G401.6 (cell line): Measurements from ENCODE around the gene FAP.

Experiments used
- FAIRE-seq: peaks from 2 replicates; lab custom pipeline; 2012; peaks lifted over from hg19 to GRCh38; lab: Jason Lieb, UNC

The FAP gene, protein sequence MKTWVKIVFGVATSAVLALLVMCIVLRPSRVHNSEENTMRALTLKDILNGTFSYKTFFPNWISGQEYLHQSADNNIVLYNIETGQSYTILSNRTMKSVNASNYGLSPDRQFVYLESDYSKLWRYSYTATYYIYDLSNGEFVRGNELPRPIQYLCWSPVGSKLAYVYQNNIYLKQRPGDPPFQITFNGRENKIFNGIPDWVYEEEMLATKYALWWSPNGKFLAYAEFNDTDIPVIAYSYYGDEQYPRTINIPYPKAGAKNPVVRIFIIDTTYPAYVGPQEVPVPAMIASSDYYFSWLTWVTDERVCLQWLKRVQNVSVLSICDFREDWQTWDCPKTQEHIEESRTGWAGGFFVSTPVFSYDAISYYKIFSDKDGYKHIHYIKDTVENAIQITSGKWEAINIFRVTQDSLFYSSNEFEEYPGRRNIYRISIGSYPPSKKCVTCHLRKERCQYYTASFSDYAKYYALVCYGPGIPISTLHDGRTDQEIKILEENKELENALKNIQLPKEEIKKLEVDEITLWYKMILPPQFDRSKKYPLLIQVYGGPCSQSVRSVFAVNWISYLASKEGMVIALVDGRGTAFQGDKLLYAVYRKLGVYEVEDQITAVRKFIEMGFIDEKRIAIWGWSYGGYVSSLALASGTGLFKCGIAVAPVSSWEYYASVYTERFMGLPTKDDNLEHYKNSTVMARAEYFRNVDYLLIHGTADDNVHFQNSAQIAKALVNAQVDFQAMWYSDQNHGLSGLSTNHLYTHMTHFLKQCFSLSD

DNA sequence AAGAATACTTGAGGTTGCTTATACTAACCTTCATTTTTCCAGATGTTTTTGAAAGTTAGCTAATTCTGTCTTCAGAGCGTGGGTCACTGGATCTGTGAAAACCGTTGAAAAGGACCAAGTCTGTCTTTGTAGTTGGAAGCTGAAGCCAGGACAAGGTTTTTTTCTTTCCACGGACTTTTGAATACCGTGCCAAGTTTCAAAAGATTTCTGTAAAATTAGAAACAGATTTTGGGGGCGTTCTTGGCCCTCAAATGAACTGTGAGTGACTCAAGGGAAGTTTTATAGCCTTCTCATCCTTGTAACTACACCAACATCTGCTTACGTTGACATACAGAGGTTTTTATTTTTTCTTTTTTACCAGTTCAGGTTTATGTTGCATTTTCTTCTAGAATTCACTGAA, at the start of gene FAP:
TSS of gene FAP (minus strand) at position 152 of the 400 bp plus-strand sequence. CDS start at position 34, 118 bp downstream.
- no peak for FAIRE-seq

DNA sequence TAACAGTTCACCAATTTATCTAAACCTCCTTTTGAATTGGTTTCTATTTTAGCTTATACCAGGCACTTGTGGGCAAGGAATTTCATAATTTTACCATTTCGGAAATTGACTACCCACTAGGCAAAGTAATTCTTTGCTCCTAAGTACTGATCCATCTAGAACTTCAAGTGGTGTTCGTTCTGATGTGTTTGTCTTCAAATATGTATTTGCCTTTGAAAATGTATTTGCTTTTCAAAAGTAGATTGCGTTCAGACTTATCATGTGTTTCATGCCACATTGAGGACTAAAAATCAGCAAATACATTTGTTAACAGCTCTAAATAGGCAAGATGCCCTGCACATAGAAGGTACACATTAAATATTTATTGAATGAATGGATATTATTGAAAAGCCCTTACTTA, 48.5 kb upstream of the FAP start:
- no peak for FAIRE-seq

DNA sequence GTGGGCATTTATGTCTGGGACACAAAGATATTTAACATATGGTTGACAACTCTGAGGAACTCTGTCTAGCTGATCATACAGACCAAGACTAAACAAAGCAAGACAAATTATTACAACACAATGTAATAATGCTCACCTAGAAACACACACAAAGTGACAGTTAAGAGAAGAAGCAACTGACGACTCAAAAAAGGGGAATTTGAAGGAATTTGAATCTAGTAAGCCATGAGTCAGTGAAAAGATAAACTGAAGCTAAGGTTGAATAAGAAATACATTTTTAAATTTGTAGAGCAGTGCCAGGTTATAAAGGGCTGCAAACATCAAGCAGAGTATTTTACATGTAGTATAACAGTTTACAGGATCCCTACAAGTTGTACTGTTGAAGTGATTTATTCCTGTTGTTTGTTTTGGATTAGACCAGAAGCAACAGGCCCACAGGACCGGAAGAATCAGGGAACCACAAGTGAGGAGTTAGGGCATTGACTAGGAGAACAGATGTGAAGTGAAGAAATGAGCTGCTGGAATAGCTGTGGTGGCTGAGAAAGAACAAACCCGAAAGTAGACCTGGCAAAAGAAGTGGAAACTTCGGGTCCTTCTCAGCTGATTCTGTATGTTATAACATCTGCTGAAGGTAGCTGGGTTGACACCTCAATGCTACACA, 39.6 kb upstream of the FAP start:
- FAIRE-seq = no peak

DNA sequence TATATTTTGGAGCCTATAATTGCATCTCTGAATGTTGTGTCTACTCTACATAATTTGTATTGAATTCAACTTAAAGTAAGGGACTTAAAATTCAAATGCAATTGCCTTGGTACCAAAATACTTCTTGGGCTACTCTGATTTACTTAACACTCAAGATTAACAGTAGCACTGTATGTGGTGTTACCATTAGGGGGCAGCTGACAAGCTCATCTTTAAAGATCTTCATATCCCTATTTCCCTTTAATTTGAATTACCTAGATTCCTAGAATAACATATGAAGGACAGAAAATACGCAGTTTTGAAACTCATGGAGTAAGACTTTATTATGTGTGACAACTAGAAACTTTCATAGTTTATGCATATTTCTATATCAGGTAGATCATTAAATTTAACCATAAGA, 37.4 kb upstream of the FAP start:
- no peak for FAIRE-seq

DNA sequence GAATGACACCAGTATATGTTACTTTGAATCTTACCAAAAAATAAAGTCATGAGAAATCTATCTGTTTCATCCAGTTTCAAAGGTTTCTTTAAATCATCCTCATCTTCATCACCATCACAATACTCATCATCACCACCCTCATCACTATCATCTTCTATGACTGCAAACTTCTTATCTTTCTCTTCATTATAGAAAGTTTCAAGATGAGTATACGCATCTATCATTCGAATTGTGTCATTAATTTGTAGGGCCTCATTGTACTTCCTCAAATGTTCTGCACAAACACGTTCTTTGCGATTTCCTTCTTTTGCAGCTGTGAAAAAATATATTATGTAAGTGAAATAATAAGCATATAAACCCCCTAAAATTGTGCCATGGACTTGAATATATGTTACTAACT, 34.1 kb upstream of the FAP start:
- no peak for FAIRE-seq

DNA sequence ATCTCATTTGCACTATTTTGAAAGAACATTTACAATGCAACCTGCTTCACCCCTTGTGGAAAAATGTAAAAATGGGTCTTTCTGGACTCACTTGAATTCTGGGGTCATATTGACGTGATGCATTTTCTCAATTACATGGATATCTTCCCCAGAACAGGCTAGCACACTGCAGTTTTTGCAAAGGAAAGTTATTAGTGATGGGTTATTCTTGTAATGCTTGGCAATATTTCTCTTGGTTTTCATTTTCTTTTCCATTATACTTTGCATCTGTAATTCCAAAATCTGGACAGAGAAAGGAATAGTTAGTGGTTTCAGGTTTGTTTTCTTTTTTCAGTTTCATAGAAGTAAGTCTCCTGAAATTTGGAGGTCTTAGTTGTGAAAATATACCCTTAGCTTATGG, 24.8 kb upstream of the FAP start:
- no peak for FAIRE-seq

DNA sequence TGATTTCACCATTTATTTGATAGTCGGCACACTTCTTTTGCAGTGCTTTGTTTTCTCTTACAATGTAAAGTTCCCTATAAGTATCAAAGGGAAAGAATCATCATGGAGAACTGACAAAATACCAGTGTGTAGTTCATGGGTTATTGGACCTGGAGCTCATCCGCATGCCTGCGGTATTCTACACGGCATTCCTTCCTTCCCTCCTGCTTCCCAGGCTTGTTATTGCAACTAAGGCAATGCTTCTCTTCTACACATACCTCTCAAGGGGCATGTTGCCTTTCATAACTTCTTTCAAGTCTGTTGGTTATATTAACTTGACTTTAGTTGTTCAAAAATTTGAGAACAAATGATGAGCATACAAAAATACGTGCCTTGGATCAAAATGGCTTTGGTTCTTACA, 24.3 kb upstream of the FAP start:
- no peak for FAIRE-seq

DNA sequence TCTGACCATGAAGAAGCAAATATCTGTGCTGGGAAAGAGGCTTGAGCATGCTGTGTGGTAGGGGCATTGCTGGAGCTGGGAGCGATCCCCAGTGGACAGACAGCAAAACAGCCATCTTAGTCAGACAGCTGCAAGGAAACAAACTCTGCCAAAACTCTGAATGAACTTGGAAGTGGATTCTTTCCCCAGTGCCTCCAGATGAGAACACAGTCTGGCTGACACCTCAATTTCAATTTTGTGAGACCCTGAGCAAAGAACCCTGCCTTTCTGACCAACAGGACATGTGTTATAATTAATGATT, 23.2 kb upstream of the FAP start:
- no peak for FAIRE-seq

DNA sequence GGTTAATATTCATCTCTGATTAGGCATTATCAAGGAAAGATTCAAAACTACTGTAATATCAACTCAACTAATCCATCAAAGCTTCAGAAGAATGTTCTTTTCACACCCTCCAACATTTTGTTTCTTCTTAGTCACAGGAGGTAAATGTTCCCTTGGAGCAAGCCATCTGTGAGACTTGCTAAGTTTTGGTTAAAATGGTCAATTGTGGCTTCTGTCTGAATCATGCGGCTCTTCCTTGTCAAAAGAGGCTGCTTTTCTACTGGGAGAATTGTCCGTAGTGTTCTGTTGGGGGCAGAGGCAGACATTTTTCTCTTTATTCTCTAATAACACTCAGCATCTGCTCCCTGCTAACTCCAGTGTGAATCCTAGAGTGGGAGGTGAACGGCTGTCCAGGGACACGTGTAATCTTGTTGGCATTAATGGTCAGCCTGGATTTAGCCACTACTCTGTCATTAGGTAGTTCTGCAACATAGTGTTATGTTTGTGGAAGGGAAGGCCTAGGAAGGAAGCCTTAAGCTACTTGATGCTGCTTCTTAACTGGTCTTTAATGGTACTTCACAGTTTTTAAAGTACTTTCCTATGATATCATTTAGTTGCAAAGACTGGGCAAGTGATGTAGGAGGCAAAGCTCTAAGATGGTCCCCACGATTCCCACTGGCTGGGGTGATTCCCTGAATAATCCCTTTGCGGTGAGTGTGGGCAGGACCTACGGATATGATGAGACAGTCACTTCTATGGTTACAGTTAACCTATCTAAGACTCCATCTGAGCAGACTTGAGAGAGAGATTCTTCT, 22.6 kb upstream of the FAP start:
- FAIRE-seq = no peak

DNA sequence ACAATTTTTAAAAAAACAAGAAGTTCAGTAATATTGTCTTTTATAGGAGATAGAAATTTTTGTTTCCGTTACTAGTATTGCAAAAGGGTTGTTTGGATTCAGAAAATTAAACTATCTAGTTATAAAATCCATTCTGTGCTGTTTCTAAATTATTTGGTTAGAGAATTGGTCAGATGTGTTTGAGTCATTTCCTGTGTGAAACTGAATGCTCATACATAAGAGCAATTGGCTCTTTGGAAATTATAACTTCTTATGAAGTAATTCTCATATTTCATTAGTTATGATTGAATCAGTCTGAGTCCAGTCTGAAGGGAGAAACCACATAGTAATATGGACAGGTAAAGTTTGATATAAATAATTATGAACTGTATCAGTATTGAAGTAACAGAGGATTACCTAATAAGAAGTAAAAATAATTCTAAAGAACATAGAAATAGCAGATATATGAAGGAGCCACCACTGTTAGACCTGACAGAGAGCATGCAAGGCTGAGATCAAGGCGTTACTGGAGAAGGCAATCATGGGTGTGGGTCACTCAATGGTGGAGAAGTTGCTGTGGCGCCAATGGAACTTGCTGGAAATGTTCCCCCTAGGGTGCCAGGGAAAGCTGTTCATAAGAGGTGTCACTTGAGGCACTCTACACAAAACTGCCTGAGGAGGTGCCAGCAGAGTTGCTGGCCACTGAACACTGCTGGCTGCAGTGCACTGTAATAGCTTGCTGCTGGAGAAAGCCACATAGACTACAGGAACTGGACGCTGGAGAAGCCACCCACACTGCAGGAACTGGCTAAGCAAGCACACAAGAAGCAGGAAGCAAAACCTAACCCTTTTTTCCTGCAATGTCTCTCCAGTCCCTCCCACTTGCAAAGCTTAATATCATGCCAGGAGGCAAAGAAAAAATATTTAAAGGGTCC, 18.0 kb upstream of the FAP start:
- no peak for FAIRE-seq

DNA sequence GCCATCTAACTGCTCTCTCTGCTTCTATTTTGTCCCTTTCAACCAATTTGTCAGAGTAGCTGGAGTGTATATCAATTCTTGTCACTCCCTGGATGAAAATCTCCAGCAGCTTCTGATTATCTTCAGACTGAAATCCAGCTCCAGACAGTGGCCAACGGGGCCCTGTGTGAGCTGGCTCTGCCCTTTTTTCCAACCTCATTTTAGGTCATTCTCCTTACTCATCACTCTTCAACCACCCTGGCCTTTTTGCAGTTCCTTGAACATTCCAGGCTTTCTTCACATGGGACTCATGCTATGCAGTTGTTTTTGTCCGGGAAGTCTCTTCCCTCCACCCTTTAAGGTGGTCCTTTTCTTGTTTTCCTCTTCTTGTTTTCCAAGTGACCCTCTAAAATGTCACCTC, 15.4 kb upstream of the FAP start:
- FAIRE-seq = no peak

DNA sequence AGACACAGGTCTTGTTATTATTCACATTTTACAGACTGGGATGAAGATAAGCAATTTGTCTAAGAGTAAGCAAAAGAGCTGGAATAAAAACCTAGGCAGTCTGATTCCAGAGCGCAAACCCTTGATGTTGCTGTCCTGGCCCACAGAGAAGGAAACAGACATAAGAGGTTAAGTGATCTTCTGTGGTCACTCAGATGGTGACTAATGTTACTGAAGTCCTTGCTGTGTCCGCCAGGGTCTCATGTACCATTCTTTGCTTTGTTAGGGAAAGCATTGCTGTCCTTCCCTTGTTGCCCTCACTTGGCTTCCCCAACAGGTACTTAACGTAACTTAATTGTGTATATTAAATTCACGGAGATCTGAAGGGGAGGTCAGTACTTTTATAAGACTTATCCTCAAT, 14.9 kb upstream of the FAP start:
- FAIRE-seq = no peak

DNA sequence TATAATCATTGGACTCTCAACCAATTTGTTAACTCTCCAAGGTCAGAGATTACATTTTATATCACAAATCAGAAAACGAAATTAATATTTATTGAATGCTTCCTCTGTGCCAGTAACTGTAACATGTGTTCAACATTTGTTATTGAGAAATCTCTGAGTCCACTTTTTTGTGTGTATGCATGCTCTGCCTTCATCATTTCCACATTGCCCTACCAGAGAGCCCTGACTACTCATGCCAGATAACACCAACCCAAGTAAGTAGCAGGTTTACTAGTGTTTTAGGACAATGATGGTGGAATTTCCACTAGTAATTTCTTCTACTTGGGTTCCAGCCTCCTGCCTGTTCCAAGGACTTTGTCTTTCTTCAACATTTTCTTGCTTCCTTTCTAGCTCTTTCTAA, 14.2 kb upstream of the FAP start:
- no peak for FAIRE-seq

DNA sequence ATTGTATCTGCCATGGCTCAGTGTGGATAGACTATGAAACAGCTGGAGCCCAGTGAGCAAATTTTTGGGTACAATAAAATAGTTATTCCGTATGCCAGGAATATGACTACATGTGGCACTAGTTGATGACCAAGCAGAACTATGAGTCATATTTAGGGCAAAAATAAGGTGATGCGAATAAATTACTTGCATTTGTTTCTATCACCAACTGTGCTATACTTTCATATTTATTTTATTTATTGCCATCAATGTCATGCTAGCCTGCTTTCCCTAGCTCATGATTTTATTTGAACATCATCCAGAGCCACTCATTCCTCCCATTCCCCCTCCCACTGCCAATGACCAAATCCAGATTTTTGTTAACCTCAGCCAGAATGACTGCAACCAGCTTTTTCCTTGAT, 13.3 kb upstream of the FAP start:
- FAIRE-seq = no peak

DNA sequence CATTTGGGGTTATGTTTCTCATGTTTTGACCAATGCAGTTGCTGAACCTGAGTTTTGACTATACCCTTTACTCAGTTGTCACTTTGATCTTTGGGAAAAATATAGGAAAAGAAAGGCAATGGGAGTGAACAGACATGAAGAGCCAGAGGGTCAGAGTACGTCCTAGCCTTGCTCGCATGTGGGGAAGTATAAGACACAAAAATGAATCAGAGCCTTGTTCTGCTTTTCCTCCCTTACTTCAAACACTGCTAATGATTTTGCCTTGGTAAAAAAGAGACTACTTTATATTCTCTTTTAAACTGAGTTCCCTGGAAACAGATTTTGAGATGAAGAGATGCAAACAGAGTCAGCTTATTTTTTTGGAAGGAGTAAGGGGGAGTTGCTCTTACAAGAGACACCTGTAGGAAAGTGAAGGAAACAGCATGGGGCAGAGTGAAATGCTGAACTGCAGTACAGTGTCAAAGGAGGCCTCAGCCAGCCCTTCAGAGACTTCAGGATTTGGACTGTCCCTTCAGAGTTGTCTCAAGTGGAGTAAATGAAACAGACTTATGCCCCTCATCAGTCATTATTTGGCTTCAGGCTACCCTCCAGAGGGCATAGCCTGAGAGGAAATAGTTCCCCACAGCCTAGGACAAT, 11.1 kb upstream of the FAP start:
- no peak for FAIRE-seq

DNA sequence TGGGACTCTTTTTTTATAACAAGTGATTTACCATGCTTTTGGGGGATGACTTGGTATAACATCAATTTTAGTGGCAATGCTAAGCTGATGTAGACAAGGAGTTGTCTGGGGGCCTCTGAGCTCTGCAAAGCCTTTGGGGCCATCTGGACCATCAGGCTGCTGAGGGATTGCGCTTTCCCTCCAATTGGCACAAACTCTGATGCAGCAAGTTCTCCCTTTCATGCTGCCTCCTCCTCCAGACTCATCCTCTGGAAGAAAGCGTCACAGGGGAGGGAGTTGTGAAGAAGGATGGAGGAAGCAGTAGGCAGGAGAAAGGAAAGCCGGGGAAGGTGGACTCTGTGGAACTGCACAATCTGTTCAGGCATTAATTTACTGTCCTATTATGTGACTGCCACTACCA, 10.2 kb upstream of the FAP start:
- no peak for FAIRE-seq

DNA sequence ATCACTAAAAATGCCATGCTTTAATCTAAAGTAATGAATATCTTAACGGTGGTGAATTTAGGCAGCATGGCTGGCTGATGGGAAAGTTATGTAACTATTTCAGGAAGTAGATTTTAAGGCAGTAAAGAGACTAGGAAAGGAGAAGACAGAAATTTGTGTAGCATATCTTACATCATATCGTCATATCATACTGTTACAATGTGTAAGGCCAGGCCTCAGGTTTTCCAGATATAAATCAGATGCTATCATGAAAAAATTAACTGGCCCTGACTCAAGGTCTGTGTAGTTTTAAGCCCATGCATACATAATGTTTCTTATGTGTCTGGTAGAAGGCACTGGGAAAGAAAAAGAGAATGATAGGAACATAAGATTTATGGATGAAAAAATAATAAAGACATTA, 8.9 kb upstream of the FAP start:
- FAIRE-seq = no peak

DNA sequence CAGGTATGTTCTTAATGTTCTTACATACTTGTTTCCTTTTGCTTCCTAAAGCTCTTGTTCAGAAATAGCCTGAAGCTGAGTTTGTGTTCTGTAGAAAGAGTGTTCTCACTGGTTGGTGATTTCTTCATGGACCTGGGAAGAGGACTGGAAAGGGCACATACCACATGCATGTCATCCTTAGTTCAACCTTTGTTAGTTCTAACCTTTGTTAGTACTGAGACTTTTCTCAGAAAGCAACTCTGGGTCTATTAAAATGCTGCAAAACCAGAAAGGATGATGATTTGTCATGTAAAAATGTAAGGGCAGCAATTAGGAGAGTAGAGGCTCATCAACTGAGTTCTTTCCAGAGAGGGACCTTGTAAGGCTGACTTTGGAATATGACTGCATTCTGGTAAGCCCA, 2.5 kb upstream of the FAP start:
- FAIRE-seq = no peak

DNA sequence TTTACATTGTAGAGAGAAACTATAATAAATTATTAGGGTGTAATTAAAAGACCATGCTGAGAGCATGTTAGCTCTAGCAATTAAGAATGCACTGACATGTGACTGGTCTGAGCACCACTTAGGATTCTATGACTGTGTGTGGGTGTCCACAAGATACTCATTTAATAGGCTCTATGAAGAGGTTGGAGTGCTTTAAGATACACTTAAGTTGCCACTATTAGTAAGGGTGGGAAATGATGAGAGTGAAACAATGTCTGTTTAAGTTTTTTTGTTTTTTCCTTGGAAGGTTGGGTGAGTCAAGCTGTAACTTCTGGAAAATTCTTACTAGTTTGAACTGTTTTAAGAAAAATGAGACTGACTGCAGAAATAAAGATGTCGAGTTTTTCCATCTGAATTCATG, 1.8 kb upstream of the FAP start:
- no peak for FAIRE-seq

DNA sequence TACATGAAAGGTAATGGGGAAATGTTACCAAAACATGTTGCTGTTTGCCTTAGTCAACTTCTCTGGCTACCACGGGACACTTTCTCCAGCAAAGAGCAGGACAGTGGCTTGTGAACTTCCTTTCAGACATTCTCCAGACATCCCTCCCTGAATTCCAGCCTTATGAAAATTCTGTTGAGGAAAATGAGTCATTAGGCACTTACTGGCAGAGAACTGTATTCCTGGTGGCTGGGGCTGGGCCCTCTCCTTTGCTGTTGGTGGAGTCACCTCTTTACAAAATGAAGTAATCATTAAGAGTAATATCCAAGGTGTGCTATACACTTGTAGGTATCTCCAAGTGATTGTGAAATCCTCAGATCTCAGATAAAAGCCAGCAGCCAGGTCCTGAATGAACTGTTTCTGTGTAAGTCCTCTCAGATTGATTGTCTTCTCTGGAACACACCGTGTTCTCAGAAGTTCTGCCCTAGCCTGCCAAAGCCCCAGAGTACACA, 1.3 kb upstream of the FAP start:
- no peak for FAIRE-seq

DNA sequence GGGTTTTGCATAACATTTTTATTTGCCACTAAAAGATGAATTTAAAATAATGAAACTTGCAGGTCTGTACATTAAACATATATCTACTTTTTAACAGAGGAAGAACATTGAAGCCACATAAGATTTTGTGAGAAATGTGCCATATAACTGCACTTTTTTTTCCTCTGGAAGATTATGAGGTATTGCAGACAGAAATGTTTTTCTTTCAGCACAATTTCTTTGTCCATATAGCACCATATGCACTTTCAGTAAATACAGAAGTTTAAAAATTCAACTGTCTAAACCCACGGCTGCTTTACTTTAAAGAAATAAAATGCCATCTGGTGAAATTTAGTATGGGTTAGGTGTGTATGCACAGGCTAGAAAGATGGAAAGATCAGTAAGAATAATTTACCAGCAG, 470 bp upstream of the FAP start:
- FAIRE-seq = no peak
